Measurements from ENCODE around the gene GPC6.

DNA sequence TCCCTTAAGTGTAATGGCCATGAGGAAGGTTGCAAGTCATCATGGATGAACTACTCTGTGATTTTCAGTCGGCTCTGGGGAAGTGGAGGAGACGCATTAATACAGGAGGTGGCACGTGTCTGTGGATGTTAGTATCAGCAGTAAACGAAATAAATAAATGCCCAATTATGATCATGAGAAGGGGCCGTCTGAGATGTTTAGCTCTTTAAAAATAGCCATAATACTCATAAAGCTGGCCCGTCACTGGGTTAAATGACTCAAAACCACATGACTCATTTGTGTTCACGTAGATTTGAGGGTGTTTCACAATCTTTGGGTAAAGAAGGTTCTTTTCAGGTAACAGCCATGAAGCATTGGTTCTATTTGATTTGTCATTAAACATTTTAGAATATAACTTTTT, 620.6 kb downstream of the GPC6 start:
- TF ChIP-seq POLR2A (IDR thresholded peaks at IDR 0.05) = no peak
- TF ChIP-seq, protein P1, sequence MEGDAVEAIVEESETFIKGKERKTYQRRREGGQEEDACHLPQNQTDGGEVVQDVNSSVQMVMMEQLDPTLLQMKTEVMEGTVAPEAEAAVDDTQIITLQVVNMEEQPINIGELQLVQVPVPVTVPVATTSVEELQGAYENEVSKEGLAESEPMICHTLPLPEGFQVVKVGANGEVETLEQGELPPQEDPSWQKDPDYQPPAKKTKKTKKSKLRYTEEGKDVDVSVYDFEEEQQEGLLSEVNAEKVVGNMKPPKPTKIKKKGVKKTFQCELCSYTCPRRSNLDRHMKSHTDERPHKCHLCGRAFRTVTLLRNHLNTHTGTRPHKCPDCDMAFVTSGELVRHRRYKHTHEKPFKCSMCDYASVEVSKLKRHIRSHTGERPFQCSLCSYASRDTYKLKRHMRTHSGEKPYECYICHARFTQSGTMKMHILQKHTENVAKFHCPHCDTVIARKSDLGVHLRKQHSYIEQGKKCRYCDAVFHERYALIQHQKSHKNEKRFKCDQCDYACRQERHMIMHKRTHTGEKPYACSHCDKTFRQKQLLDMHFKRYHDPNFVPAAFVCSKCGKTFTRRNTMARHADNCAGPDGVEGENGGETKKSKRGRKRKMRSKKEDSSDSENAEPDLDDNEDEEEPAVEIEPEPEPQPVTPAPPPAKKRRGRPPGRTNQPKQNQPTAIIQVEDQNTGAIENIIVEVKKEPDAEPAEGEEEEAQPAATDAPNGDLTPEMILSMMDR (IDR thresholded peaks at IDR 0.05) = no peak
